Right lobe of liver (tissue), 4 donors: ENCODE results near the gene SLC13A3.

Experiments
- CTCF ChIP-seq, 4 donors: fragments of 200-600 bp in 3 of 4; fragments of 450-650 bp in 1 of 4; IDR thresholded peaks; one replicate each; pipeline versions ENCODE4 v1.5.1 to v1.8.0; 2016 to 2022; ENCODE audit warnings: antibody characterized with exemption in 4 of 4, mild to moderate bottlenecking in 2 of 4
- POLR2A ChIP-seq: fragments of 450-650 bp; IDR thresholded peaks from one replicate; pipeline ENCODE4 v1.6.1; 2017; ENCODE audit warnings: antibody characterized with exemption, mild to moderate bottlenecking
- donor health status: DM: no; HTN: no; CAD: no.
- donor health status: DM: no; HTN: no; CAD: no.
- donor health status: DM: no; HTN: yes; CAD: no.

- TF ChIP-seq CTCF (IDR thresholded peaks at IDR 0.05) = no peak
- TF ChIP-seq POLR2A = no peak
Observed at GRCh38 chr20:46548688-46549087, 102.6 kb downstream of the SLC13A3 start.
